Measurements from ENCODE around the gene ZNF124. TPM values are rescaled to one million over a fixed set of nuclear protein-coding genes. Genes with fewer than 3 reads are reported as not detected.

Gene ZNF124
- total and polyA plus RNA-seq, 7 donors = 1.1 to 10.9 (median 6.8) TPM

- no peak for DNase-seq
- no peak for ATAC-seq
- H3K4me1 ChIP-seq = no peaks in the 10 kb centered on the region
- H3K4me3 ChIP-seq = no peak overlapping the region
- H3K36me3 ChIP-seq (ENCODE audit: insufficient read depth in 1 of 2, low read depth in 1 of 2) = peaks cover 0 to 23% of the 10 kb centered on the region in 2 donors
- peaks cover 68% of the 10 kb centered on the region for H3K9me3 ChIP-seq
- H3K27me3 ChIP-seq (ENCODE audit: insufficient read depth in 3 of 3, low read length in 2 of 3) = no peaks in the 10 kb centered on the region
- WGBS, 3 donors = 71 to 88% (median 78%) methylated on average over 2 of the region's 2 CpGs
- no peak for TF ChIP-seq CTCF (IDR thresholded peaks at IDR 0.05)
- H3K27ac ChIP-seq = no peak overlapping the region
- intact Hi-C loops (cut with DNase I) = no loop called here
Observed at GRCh38 chr1:247189981-247190798, 18.4 kb upstream of the ZNF124 start.

- no peaks in the 10 kb centered on the region for H3K4me1 ChIP-seq
- ATAC-seq (no peak), DNase-seq (no peak)
- H3K27me3 ChIP-seq (ENCODE audit: insufficient read depth in 3 of 3, low read length in 2 of 3) = no peaks in the 10 kb centered on the region
- H3K4me3 ChIP-seq = no peak overlapping the region
- peaks cover 47% of the 10 kb centered on the region for H3K9me3 ChIP-seq
- no peak for TF ChIP-seq CTCF (IDR thresholded peaks at IDR 0.05)
- WGBS, 3 donors = 73 to 85% (median 79%) methylated on average over 4 of the region's 4 CpGs
- intact Hi-C loops (cut with DNase I) = no loop called here
- peaks cover 0 to 11% of the 10 kb centered on the region in 2 donors for H3K36me3 ChIP-seq (ENCODE audit: insufficient read depth in 1 of 2, low read depth in 1 of 2)
- H3K27ac ChIP-seq = no peak overlapping the region
Observed at GRCh38 chr1:247185667-247186066, 13.8 kb upstream of the ZNF124 start.

GRCh38 chr1:247184254-247184653 is 12.4 kb upstream of the ZNF124 start:
- no peaks in the 10 kb centered on the region for H3K27me3 ChIP-seq (ENCODE audit: insufficient read depth in 3 of 3, low read length in 2 of 3)
- 95 to 97% (median 95%) methylated on average over 4 of the region's 4 CpGs for WGBS, 3 donors
- no peak for ATAC-seq
- peaks cover 33% of the 10 kb centered on the region for H3K9me3 ChIP-seq
- DNase-seq = no peak
- intact Hi-C loops (cut with DNase I) = no loop called here
- H3K4me1 ChIP-seq = no peaks in the 10 kb centered on the region
- H3K36me3 ChIP-seq (ENCODE audit: insufficient read depth in 1 of 2, low read depth in 1 of 2) = no peaks in the 10 kb centered on the region
- TF ChIP-seq CTCF (IDR thresholded peaks at IDR 0.05) = no peak
- no peak overlapping the region for H3K27ac ChIP-seq
- no peak overlapping the region for H3K4me3 ChIP-seq

- ATAC-seq (no peak), DNase-seq (no peak)
- no peaks in the 10 kb centered on the region for H3K27me3 ChIP-seq (ENCODE audit: insufficient read depth in 3 of 3, low read length in 2 of 3)
- no peak overlapping the region for H3K4me3 ChIP-seq
- TF ChIP-seq CTCF (IDR thresholded peaks at IDR 0.05) = no peak
- peaks cover 23% of the 10 kb centered on the region for H3K9me3 ChIP-seq
- intact Hi-C loops (cut with DNase I) = no loop called here
- no peak overlapping the region for H3K27ac ChIP-seq
- no peaks in the 10 kb centered on the region for H3K36me3 ChIP-seq (ENCODE audit: insufficient read depth in 1 of 2, low read depth in 1 of 2)
- 83 to 87% (median 84%) methylated on average over 7 of the region's 7 CpGs for WGBS, 3 donors
- no peaks in the 10 kb centered on the region for H3K4me1 ChIP-seq
Observed at GRCh38 chr1:247182994-247183393, 11.2 kb upstream of the ZNF124 start.

DNA sequence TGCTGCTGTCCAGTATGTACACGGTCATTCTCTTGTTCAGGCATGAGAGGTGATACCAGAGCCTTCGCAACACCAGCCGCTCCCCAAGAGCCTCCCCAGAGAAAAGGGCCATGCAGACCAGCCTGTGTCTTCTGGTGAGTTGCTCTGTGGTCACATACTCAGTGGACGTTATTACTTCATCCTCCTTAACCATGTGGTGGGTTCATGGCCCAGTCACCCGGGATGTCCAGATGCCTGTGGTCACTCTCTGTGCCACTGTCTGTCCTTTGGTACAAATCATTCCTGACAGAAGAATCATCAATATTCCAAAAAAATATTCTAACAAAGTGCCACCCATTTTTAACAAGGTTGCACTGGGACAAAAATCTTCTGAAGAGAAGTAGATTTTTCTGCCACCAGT is 8.8 kb upstream of the ZNF124 start:
- Histone ChIP-seq H3K9me3 (peaks cover 7% of the 10 kb centered on the region), H3K36me3 (ENCODE audit: insufficient read depth in 1 of 2, low read depth in 1 of 2) (no peaks in the 10 kb centered on the region), H3K27me3 (ENCODE audit: insufficient read depth in 3 of 3, low read length in 2 of 3) (no peaks in the 10 kb centered on the region), H3K4me3 (no peak overlapping the region), H3K4me1 (no peaks in the 10 kb centered on the region), H3K27ac (no peak overlapping the region)
- TF ChIP-seq CTCF (IDR thresholded peaks at IDR 0.05) = no peak
- DNase-seq = no peak
- intact Hi-C loops (cut with DNase I) = no loop called here
- no peak for ATAC-seq
- WGBS, 3 donors = 78 to 92% (median 89%) methylated on average over 5 of the region's 5 CpGs
